K562 (cell line): ENCODE measurements around the gene TSPAN14. TPM values are rescaled to one million over a fixed set of nuclear protein-coding genes. Genes with fewer than 3 reads are reported as not detected.
A peak's percentile ranks its signal among the peaks of the same experiment; 100 is the strongest.

ENCODE experiments used
- ESRRA ChIP-seq: fragments of 450-650 bp; IDR thresholded peaks from 2 replicates; pipeline ENCODE4 v1.6.1; 2014; ENCODE audit warnings: low read depth, mild to moderate bottlenecking, moderate library complexity, borderline replicate concordance
- KLF16 ChIP-seq: IDR thresholded peaks from 2 replicates; pipeline ENCODE4 v1.6.1; 2016; ENCODE audit warnings: antibody characterized with exemption
- MEF2A ChIP-seq: IDR thresholded peaks from 2 replicates; pipeline ENCODE4 v1.6.1; 2011; ENCODE audit warnings: low read depth, mild to moderate bottlenecking, low read length, moderate library complexity; ENCODE audit not compliant: control insufficient read depth
- MEIS2 ChIP-seq: fragments of 450-650 bp; IDR thresholded peaks from 2 replicates; pipeline ENCODE4 v1.6.1; 2014; ENCODE audit warnings: mild to moderate bottlenecking; ENCODE audit not compliant: partially characterized antibody
- MIER1 ChIP-seq: fragments of 450-650 bp; IDR thresholded peaks from 2 replicates; pipeline ENCODE4 v1.6.1; 2016; ENCODE audit warnings: antibody characterized with exemption, mild to moderate bottlenecking, low read depth
- SMARCC2 ChIP-seq: fragments of 450-650 bp; IDR thresholded peaks from 2 replicates; pipeline ENCODE4 v1.6.1; 2017; ENCODE audit warnings: antibody characterized with exemption, moderate library complexity, mild to moderate bottlenecking, low read depth
- TFAM ChIP-seq: fragments of 250-450 bp; sonication (Bioruptor Pico); conservative IDR thresholded peaks from 2 replicates; pipeline ENCODE4 v1.5.0; 2021; ENCODE audit warnings: mild to moderate bottlenecking, moderate library complexity
- ZFP36 ChIP-seq: fragments of 150-350 bp; IDR thresholded peaks from 2 replicates; pipeline ENCODE4 v1.6.1; 2018; ENCODE audit warnings: low read length, low read depth; ENCODE audit not compliant: partially characterized antibody
- polyA plus RNA-seq, 8 experiments: library from polyadenylated mRNA; depleted of rRNA in 4 of 8; stranded (reverse) in 5 of 8; unstranded in 3 of 8; fragments of >200 nt; fragmentation: Nextera tagmentation in 2 of 8; fragmentation: Illumina TruSeq in 1 of 8; extraction: Ambion mirVana in 2 of 8; extraction: Trizol in 1 of 8; gene quantifications; 2 replicates each; pipeline versions ENCODE4 v1.2.1 to v1.2.3, GENCODE V29; 2011 to 2014; ENCODE audit warnings: inconsistent platforms in 1 of 8, missing spikeins in 1 of 8
- total RNA-seq, 7 experiments: library from RNA; depleted of rRNA in 6 of 7; stranded (reverse); fragments of >200 nt in 6 of 7; fragmentation: Illumina TruSeq in 2 of 7; extraction: Trizol in 2 of 7; gene quantifications; 2 replicates each; pipeline versions ENCODE4 v1.2.1 to v1.2.3, GENCODE V29; 2011 to 2021; ENCODE audit warnings: low replicate concordance in 1 of 7
- TF ChIP-seq, protein P1 (sequence below): fragments of 450-650 bp; IDR thresholded peaks from 2 replicates; pipeline ENCODE4 v1.6.1; 2016; ENCODE audit warnings: low read depth
- TF ChIP-seq, protein P2 (sequence below): sonication (generic); formaldehyde crosslinking; IDR thresholded peaks from 2 replicates; pipeline ENCODE4 v1.8.1; 2023; ENCODE audit warnings: mild to moderate bottlenecking, missing genetic modification reagents
- TF ChIP-seq, protein P3 (sequence below), 2 experiments: fragments of 450-650 bp in 1 of 2; sonication (generic) in 1 of 2; formaldehyde crosslinking in 1 of 2; IDR thresholded peaks in 1 of 2; conservative IDR thresholded peaks in 1 of 2; 2 replicates each; pipeline versions ENCODE4 v1.6.1 to v1.8.1; 2016 to 2023; ENCODE audit warnings: mild to moderate bottlenecking in 2 of 2, moderate library complexity in 2 of 2, inconsistent platforms in 1 of 2, missing genetic modification reagents in 1 of 2
- TF ChIP-seq, protein P4 (sequence below): sonication (generic); formaldehyde crosslinking; IDR thresholded peaks from 2 replicates; pipeline ENCODE4 v1.8.1; 2023; ENCODE audit warnings: mild to moderate bottlenecking, missing genetic modification reagents

TSPAN14 gene
- total and polyA plus RNA-seq, 9 of the 15 experiments (the other 6 are each of a cell fraction or from before 2014, with no cell fraction given) = 5.8 to 92.9 (median 23.3) TPM

DNA sequence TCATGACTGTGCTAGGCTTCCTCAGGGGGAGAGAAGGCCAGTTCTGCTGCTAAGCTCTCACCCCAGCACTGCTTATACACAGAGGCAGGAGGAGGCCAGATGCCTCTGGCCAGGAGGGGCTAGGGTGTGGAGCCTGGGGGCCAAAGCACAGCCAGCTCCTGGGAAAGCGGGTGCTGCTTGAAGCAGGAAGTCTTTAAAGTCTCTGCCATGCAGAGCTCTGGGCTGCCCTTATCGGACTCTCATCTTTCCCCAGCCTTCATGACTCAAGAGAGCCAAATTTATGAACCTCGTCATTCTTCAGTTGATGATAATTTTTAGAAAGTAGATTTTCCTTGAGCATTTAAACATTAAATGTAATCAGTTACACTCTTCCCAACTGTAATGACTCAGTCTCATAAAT lies 11.2 kb upstream of the TSPAN14 start (continued):
- TF ChIP-seq, protein P1, sequence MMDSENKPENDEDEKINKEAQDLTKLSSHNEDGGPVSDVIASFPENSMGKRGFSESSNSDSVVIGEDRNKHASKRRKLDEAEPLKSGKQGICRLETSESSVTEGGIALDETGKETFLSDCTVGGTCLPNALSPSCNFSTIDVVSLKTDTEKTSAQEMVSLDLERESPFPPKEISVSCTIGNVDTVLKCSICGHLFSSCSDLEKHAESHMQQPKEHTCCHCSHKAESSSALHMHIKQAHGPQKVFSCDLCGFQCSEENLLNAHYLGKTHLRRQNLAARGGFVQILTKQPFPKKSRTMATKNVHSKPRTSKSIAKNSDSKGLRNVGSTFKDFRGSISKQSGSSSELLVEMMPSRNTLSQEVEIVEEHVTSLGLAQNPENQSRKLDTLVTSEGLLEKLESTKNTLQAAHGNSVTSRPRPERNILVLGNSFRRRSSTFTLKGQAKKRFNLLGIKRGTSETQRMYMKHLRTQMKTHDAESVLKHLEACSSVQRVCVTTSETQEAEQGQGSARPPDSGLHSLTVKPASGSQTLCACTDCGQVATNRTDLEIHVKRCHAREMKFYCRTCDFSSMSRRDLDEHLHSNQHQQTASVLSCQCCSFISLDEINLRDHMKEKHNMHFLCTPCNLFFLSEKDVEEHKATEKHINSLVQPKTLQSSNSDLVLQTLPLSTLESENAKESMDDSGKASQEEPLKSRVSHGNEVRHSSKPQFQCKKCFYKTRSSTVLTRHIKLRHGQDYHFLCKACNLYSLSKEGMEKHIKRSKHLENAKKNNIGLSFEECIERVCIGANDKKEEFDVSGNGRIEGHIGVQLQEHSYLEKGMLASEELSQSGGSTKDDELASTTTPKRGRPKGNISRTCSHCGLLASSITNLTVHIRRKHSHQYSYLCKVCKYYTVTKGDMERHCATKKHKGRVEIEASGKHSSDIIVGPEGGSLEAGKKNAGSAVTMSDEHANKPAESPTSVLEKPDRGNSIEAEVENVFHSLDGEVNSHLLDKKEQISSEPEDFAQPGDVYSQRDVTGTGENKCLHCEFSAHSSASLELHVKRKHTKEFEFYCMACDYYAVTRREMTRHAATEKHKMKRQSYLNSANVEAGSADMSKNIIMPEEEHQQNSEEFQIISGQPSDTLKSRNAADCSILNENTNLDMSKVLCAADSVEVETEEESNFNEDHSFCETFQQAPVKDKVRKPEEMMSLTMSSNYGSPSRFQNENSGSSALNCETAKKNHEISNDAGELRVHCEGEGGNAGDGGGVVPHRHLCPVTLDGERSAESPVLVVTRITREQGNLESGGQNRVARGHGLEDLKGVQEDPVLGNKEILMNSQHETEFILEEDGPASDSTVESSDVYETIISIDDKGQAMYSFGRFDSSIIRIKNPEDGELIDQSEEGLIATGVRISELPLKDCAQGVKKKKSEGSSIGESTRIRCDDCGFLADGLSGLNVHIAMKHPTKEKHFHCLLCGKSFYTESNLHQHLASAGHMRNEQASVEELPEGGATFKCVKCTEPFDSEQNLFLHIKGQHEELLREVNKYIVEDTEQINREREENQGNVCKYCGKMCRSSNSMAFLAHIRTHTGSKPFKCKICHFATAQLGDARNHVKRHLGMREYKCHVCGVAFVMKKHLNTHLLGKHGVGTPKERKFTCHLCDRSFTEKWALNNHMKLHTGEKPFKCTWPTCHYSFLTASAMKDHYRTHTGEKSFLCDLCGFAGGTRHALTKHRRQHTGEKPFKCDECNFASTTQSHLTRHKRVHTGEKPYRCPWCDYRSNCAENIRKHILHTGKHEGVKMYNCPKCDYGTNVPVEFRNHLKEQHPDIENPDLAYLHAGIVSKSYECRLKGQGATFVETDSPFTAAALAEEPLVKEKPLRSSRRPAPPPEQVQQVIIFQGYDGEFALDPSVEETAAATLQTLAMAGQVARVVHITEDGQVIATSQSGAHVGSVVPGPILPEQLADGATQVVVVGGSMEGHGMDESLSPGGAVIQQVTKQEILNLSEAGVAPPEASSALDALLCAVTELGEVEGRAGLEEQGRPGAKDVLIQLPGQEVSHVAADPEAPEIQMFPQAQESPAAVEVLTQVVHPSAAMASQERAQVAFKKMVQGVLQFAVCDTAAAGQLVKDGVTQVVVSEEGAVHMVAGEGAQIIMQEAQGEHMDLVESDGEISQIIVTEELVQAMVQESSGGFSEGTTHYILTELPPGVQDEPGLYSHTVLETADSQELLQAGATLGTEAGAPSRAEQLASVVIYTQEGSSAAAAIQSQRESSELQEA = no peak
- TF ChIP-seq, protein P2, sequence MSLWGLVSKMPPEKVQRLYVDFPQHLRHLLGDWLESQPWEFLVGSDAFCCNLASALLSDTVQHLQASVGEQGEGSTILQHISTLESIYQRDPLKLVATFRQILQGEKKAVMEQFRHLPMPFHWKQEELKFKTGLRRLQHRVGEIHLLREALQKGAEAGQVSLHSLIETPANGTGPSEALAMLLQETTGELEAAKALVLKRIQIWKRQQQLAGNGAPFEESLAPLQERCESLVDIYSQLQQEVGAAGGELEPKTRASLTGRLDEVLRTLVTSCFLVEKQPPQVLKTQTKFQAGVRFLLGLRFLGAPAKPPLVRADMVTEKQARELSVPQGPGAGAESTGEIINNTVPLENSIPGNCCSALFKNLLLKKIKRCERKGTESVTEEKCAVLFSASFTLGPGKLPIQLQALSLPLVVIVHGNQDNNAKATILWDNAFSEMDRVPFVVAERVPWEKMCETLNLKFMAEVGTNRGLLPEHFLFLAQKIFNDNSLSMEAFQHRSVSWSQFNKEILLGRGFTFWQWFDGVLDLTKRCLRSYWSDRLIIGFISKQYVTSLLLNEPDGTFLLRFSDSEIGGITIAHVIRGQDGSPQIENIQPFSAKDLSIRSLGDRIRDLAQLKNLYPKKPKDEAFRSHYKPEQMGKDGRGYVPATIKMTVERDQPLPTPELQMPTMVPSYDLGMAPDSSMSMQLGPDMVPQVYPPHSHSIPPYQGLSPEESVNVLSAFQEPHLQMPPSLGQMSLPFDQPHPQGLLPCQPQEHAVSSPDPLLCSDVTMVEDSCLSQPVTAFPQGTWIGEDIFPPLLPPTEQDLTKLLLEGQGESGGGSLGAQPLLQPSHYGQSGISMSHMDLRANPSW (CRISPR knock-in tag) = no peak
- TF ChIP-seq, protein P3, sequence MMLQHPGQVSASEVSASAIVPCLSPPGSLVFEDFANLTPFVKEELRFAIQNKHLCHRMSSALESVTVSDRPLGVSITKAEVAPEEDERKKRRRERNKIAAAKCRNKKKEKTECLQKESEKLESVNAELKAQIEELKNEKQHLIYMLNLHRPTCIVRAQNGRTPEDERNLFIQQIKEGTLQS (IDR thresholded peaks at IDR 0.05) = peak; percentile 34; the same call in 1 of the 2 replicates
- TF ChIP-seq, protein P3 (CRISPR knock-in tag; conservative IDR thresholded peaks at IDR 0.05) = no peak
- TF ChIP-seq ZFP36 (no peak), MEIS2 (peak; percentile 61), MIER1 (no peak), ESRRA (no peak), SMARCC2 (no peak), TFAM (CRISPR knock-in tag) (no peak), MEF2A (peak; percentile 5; the same call in 1 of the 2 replicates), KLF16 (no peak)
- TF ChIP-seq, protein P4, sequence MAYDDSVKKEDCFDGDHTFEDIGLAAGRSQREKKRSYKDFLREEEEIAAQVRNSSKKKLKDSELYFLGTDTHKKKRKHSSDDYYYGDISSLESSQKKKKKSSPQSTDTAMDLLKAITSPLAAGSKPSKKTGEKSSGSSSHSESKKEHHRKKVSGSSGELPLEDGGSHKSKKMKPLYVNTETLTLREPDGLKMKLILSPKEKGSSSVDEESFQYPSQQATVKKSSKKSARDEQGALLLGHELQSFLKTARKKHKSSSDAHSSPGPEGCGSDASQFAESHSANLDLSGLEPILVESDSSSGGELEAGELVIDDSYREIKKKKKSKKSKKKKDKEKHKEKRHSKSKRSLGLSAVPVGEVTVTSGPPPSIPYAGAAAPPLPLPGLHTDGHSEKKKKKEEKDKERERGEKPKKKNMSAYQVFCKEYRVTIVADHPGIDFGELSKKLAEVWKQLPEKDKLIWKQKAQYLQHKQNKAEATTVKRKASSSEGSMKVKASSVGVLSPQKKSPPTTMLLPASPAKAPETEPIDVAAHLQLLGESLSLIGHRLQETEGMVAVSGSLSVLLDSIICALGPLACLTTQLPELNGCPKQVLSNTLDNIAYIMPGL (CRISPR knock-in tag) = no peak
